ENCODE measurements around the gene SORCS3.

The SORCS3 gene

DNA sequence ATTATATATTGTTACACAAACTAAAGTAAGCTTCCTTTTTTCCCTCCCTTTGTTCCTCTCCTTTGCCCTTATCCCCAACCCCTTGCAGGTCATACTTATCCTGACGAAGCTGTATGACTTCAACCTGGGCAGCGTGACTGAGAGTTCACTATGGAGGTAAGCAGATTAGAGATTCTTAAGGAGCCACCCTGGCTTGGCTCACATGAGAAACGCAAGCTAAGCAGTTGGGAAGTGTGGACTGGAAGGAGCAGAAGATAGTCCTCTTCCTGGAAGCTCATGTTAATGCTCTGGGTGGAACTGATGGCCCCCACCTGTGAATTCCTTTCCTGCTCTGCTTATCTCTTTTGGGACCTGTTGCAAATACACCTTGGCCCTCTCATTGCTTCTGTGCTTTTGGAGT lies 201.6 kb downstream of the SORCS3 start:
- no peak for TF ChIP-seq CTCF (IDR thresholded peaks at IDR 0.05)
- Histone ChIP-seq H3K36me3 (no peaks in the 10 kb centered on the region), H3K27me3 (no peaks in the 10 kb centered on the region), H3K4me1 (ENCODE audit: control insufficient read depth in 1 of 2, insufficient read depth in 1 of 2, low read depth in 1 of 2, low read length in 1 of 2) (no peaks in the 10 kb centered on the region), H3K9me3 (no peaks in the 10 kb centered on the region), H3K27ac (no peak overlapping the region), H3K4me3 (ENCODE audit: low read depth in 1 of 2, low read length in 1 of 2) (no peak overlapping the region)

DNA sequence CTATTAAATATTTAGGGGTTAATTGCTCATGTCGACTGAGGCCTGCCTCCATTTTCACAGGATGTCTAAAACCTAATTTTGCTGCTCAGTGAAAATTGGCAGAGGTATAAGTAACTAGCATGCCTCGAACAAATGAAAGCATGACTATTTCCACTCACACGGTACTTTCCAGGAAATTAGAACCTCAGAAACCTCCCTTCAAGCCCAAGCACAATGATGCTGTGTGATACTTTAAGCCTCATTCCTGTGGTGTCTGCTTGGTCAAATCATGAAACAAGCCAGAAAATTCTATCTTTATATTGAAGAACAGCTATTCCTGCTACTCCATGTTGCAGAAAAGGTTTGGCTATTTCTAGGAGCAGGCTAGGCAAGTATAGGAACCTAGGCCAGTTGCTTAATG lies 203.0 kb downstream of the SORCS3 start:
- no peaks in the 10 kb centered on the region for H3K4me1 ChIP-seq (ENCODE audit: control insufficient read depth in 1 of 2, insufficient read depth in 1 of 2, low read depth in 1 of 2, low read length in 1 of 2)
- no peaks in the 10 kb centered on the region for H3K27me3 ChIP-seq
- no peak overlapping the region for H3K27ac ChIP-seq
- H3K9me3 ChIP-seq, result no peaks in the 10 kb centered on the region
- H3K4me3 ChIP-seq (ENCODE audit: low read depth in 1 of 2, low read length in 1 of 2), result no peak overlapping the region
- TF ChIP-seq CTCF (IDR thresholded peaks at IDR 0.05), result no peak
- H3K36me3 ChIP-seq, result no peaks in the 10 kb centered on the region

DNA sequence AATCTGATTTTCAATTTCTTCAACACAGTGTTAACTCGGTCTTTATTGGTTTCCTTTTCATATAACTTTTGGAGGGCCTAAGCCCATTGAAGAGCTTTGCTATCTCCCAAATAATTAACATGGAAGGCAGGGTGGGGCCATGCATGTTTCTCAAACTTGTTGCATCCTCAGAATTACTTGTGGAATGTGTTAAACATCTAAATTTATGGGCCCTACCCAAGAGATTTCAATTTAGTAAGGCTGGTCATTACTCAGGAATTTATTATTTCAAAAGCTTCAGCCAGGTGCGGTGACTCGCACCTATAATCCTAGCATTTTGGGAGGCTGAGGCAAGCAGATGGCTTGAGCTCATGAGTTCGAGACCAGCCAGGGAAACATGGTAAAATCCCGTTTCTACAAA lies 208.9 kb downstream of the SORCS3 start:
- H3K36me3 ChIP-seq, result no peaks in the 10 kb centered on the region
- TF ChIP-seq CTCF (IDR thresholded peaks at IDR 0.05), result no peak

GRCh38 chr10:104867966-104868598 lies 227.0 kb downstream of the SORCS3 start:
- H3K9me3 ChIP-seq, result no peaks in the 10 kb centered on the region
- no peak overlapping the region for H3K4me3 ChIP-seq (ENCODE audit: low read depth in 1 of 2, low read length in 1 of 2)
- no peak for TF ChIP-seq CTCF (IDR thresholded peaks at IDR 0.05)
- no peaks in the 10 kb centered on the region for H3K4me1 ChIP-seq (ENCODE audit: control insufficient read depth in 1 of 2, insufficient read depth in 1 of 2, low read depth in 1 of 2, low read length in 1 of 2)
- no peaks in the 10 kb centered on the region for H3K36me3 ChIP-seq
- H3K27ac ChIP-seq, result no peak overlapping the region
- H3K27me3 ChIP-seq, result no peaks in the 10 kb centered on the region

More for the DNA sequence above, 208.9 kb downstream of the SORCS3 start:
- Histone ChIP-seq H3K4me3 (ENCODE audit: low read depth in 1 of 2, low read length in 1 of 2) (no peak overlapping the region), H3K27me3 (no peaks in the 10 kb centered on the region), H3K27ac (no peak overlapping the region), H3K9me3 (no peaks in the 10 kb centered on the region), H3K4me1 (ENCODE audit: control insufficient read depth in 1 of 2, insufficient read depth in 1 of 2, low read depth in 1 of 2, low read length in 1 of 2) (no peaks in the 10 kb centered on the region)

- H3K4me1 ChIP-seq (ENCODE audit: control insufficient read depth in 1 of 2, insufficient read depth in 1 of 2, low read depth in 1 of 2, low read length in 1 of 2), result no peaks in the 10 kb centered on the region
- no peaks in the 10 kb centered on the region for H3K27me3 ChIP-seq
- no peak overlapping the region for H3K27ac ChIP-seq
- no peaks in the 10 kb centered on the region for H3K36me3 ChIP-seq
- H3K4me3 ChIP-seq (ENCODE audit: low read depth in 1 of 2, low read length in 1 of 2), result no peak overlapping the region
- TF ChIP-seq CTCF (IDR thresholded peaks at IDR 0.05), result no peak
- no peaks in the 10 kb centered on the region for H3K9me3 ChIP-seq
Observed at GRCh38 chr10:104872691-104873090, 231.6 kb downstream of the SORCS3 start.

Measured in neutrophil (primary cell).